Muscle layer of colon (tissue), 2 donors: ENCODE measurements around the gene TTC6.

Experiments used
- H3K27ac ChIP-seq: one replicate; pipeline ENCODE4 v1.7.0; 2013; ENCODE audit warnings: low read depth, mild to moderate bottlenecking, low read length, moderate library complexity
- H3K27me3 ChIP-seq, 2 donors: one replicate each; pipeline ENCODE4 v1.7.0; 2013; ENCODE audit warnings: low read length in 2 of 2, mild to moderate bottlenecking in 2 of 2; ENCODE audit not compliant: insufficient read depth in 2 of 2, control insufficient read depth in 1 of 2
- H3K36me3 ChIP-seq: one replicate; pipeline ENCODE4 v1.7.0; 2013; ENCODE audit warnings: mild to moderate bottlenecking, low read length; ENCODE audit not compliant: insufficient read depth
- H3K4me1 ChIP-seq: one replicate; pipeline ENCODE4 v1.7.0; 2013; ENCODE audit warnings: mild to moderate bottlenecking, low read length; ENCODE audit not compliant: insufficient read depth
- H3K4me3 ChIP-seq, 2 donors: one replicate each; pipeline ENCODE4 v1.7.0; 2013; ENCODE audit warnings: low read length in 2 of 2, low read depth in 1 of 2, mild to moderate bottlenecking in 1 of 2, moderate library complexity in 1 of 2
- H3K9ac ChIP-seq: one replicate; pipeline ENCODE4 v1.7.0; 2013; ENCODE audit warnings: low read length
- H3K9me3 ChIP-seq: one replicate; pipeline ENCODE4 v1.7.0; 2013; ENCODE audit warnings: mild to moderate bottlenecking, low read length
- donor health status: abdominal sarcoma.
- donor health status: Adenocarcinoma of cecum.

TTC6 gene

DNA sequence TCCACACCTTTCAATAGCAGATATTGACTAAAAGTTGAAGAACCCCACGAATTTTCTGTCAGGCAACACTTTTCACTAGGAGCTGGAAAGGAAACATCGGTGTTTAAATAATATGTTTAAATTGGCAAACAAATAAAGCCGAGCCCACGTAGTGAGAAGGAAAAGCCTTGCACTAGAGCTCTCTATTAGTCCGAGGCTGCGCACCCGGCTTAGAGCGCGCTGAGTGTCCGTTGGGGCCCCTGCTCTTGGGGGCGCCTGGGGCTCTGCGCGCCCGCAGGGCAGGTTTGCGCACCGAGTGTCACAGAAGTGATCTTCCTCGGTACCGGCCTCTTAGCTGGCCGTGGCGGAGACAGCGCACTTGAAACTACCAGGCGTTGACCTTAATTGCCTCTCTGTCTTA, 6.4 kb downstream of the TTC6 start:
- H3K9ac ChIP-seq: no peak overlapping the region

DNA sequence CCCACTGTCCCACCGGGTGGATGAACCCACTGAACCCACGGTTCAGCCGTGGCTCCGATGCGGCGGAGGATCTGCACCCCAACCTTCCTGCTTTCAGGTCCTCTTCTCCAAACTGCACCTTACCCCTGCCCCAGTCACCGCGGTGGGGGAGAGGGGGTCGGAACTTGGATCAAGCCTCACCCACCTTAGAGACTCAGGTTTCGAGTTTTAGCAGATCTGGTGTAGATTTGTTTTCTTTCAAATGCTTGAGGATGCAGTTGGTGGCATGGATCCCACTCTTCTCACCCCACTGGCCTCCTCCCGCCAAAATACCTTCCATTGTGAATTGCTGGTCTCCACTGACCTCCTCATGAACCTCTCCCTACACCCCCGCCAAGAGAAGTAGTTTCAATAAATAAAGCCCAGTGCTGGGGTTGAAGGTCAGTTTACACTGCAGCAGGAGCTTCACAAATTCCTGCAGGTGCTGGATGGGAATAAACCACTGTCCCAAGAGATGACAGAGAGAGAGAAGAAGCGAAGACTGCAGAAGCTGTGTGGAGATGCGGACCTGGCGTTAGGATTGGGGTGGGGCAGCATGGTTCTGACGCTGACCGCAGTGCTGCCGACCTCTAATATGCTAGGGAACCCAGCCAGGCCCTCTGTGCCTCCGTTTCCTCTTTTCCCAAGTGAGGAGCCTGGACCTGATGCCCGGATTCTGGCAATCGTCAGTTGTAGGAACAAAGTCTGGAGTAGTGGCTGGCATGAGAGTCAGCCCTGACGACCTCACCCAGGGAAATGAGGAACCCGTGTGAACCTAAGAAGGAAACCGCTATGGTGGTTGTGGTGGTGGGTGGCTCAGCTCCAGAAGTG, 7.4 kb downstream of the TTC6 start:
- H3K9me3 ChIP-seq: no peaks in the 10 kb centered on the region
- no peaks in the 10 kb centered on the region for H3K36me3 ChIP-seq
- H3K4me3 ChIP-seq: no peak overlapping the region
- peaks cover 9% of the 10 kb centered on the region for H3K4me1 ChIP-seq
- H3K27me3 ChIP-seq: peaks cover 66% of the 10 kb centered on the region in 2 donors
- no peak overlapping the region for H3K9ac ChIP-seq
- H3K27ac ChIP-seq: no peak overlapping the region

More for the DNA sequence above, 6.4 kb downstream of the TTC6 start:
- H3K9me3 ChIP-seq: no peaks in the 10 kb centered on the region
- H3K27ac ChIP-seq: no peak overlapping the region
- H3K27me3 ChIP-seq: peaks cover 75 to 76% of the 10 kb centered on the region in 2 donors
- H3K36me3 ChIP-seq: no peaks in the 10 kb centered on the region
- H3K4me3 ChIP-seq: no peak overlapping the region
- peaks cover 9% of the 10 kb centered on the region for H3K4me1 ChIP-seq

DNA sequence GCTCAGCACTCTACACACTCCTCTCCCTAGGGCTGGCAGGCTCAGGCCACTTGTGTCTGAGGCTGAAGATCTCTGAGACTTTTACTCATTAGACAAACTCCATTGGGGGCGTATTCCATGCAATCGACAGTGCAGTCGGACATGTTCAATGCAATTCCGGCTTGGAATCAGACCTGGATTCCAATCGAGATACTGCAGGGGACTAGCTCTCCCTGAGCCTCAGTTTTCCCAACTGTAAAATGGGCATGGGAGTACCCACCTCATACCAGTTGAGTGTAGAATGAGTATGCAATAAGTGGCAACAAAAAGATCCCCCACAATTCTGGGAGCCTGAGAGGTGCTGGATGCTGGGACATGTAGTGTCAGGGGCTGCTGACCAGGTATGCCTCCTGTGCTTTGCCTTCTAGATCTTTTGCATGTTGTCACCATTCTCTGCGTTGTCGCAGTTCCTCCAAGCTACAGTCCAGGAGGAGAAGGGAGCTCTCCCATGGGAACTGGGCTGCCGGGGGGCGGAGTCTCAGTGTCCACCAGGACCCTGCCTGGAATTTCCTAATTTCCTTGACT, 8.3 kb downstream of the TTC6 start:
- no peak overlapping the region for H3K27ac ChIP-seq
- H3K27me3 ChIP-seq: peaks cover 56% of the 10 kb centered on the region in 2 donors
- no peak overlapping the region for H3K4me3 ChIP-seq
- H3K9me3 ChIP-seq: no peaks in the 10 kb centered on the region
- H3K36me3 ChIP-seq: no peaks in the 10 kb centered on the region
- no peak overlapping the region for H3K9ac ChIP-seq
- peaks cover 5% of the 10 kb centered on the region for H3K4me1 ChIP-seq

DNA sequence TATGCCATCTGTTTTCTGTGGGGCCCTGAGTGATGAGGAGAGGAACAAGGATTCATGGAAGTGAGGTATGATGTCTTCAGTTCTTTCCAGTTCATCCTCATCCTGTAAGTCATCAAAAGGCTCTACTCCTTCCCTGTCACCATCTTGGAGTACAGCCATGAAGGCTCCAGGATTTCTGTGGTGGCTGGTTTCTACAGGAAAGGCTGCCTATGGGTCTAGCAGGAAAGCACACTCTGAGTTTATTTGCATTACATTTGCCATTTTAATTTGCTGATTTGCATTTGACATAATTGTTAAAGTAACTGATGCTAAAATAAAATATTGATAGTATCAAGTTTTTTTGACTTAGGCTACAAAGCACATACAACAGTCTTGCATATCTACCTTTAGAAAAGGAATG, 11.2 kb downstream of the TTC6 start:
- H3K4me3 ChIP-seq: no peak overlapping the region
- peaks cover 28 to 35% of the 10 kb centered on the region in 2 donors for H3K27me3 ChIP-seq
- H3K36me3 ChIP-seq: no peaks in the 10 kb centered on the region
- no peaks in the 10 kb centered on the region for H3K4me1 ChIP-seq
- no peaks in the 10 kb centered on the region for H3K9me3 ChIP-seq
- no peak overlapping the region for H3K27ac ChIP-seq
- no peak overlapping the region for H3K9ac ChIP-seq

DNA sequence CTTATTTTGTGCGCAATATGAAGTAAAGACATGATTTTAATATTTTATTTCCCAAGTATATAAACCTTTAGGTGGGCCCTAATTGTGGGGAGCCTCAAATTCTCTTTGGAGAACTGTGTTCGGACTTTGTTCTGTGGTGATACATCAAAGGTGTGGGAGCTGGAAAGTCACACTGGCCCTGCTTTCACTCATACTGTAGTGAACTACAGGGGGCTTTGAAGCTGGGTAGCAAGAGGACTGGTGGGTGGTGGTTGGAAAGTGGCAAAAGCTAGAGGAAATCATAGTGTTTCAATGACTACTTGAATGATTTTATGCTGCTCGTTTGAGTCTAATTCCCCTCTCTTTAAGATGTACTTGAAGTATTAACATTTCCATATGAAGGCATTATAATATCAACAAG, 13.2 kb downstream of the TTC6 start:
- H3K36me3 ChIP-seq: no peaks in the 10 kb centered on the region
- H3K27me3 ChIP-seq: peaks cover 9 to 15% of the 10 kb centered on the region in 2 donors
- H3K27ac ChIP-seq: no peak overlapping the region
- no peaks in the 10 kb centered on the region for H3K4me1 ChIP-seq
- no peak overlapping the region for H3K4me3 ChIP-seq
- no peak overlapping the region for H3K9ac ChIP-seq
- H3K9me3 ChIP-seq: no peaks in the 10 kb centered on the region

DNA sequence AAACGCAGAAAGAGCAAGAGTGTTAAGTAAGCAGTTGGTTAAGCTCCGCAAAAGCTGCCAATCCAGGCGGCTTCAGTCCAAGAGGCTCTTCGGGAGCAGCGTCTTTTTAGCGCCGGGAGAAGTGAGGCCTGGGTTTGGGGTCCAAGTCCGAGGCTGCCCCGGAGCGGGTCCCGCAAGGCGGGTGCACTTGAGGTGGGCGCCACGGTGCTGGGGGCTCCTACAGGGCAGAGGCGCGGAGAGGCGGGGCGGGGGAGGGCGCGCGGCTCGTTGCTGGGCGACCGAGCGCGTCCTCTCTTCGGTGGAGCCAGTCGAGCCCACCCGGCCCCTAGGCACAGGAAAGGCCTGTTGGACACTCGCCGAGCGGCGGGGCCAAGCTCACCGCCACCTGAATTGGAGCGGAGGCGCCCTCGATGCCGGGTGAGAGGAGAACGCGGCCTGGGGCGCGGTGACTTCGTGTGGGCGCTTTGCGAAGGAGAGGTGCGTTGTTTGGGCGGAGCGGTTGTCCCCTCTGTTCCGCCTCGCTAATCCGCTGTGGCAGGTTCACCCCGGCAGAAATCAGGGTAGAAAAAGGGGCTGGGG, 15.6 kb downstream of the TTC6 start:
- H3K27ac ChIP-seq: no peak overlapping the region
- H3K36me3 ChIP-seq: no peaks in the 10 kb centered on the region
- no peaks in the 10 kb centered on the region for H3K4me1 ChIP-seq
- peaks cover 0 to 7% of the 10 kb centered on the region in 2 donors for H3K27me3 ChIP-seq
- no peak overlapping the region for H3K9ac ChIP-seq
- no peak overlapping the region for H3K4me3 ChIP-seq
- H3K9me3 ChIP-seq: peaks cover 14% of the 10 kb centered on the region

DNA sequence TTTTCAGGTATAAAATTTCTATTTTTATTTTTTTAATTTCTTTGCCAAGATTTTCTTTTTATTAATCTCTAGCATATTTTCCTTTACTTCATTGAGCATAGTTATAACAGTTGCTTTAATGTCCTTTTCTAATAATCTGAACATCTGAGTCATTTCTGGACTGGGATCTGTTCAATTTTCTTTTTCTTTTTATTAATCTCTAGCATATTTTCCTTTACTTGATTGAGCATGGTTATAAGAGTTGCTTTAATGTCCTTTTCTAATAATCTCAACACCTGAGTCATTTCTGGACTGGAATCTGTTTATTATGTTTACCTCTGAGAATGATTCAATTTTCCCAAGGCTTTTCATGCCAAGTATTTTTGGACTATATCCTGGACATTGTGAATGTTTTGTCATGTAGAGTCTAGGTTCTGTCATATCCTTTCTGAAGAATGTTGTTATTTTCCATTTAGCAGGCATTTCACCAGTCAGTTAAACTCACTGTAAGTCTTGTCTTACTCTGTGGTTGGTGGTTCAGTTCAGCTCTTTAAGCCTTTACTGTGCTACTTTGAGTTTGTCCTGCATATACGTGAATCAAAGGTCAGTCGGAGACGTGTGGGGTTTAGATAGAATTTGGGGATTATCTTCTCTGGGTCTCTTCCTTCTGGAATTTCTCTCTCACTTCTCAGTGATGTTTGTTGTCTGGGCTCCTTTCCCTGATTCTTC, 20.3 kb downstream of the TTC6 start:
- no peak overlapping the region for H3K4me3 ChIP-seq
- no peaks in the 10 kb centered on the region for H3K36me3 ChIP-seq
- H3K9ac ChIP-seq: no peak overlapping the region
- peaks cover 17% of the 10 kb centered on the region for H3K9me3 ChIP-seq
- no peak overlapping the region for H3K27ac ChIP-seq
- no peaks in the 10 kb centered on the region for H3K4me1 ChIP-seq
- peaks cover 2 to 7% of the 10 kb centered on the region in 2 donors for H3K27me3 ChIP-seq

DNA sequence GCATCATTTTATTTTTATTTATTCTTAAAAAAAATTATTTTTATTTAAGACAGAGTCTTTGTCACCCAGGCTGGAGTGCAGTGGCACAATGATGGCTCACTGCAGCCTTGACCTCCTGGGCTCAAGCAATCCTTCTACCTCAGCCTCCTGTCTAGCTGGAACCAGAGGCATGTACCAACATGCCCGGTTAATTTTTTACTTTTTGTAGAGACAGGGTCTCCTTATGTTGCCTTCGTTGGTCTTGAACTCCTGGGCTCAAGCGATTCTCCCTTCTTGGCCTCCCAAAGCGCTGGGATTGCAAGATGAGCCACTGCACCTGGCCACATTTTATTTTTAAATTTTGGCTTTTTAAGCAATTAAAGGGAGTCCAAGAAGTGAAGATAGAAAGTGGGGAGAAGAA, 21.4 kb downstream of the TTC6 start:
- Histone ChIP-seq H3K4me3 (no peak overlapping the region), H3K36me3 (no peaks in the 10 kb centered on the region), H3K27ac (no peak overlapping the region), H3K27me3 (peaks cover 6 to 13% of the 10 kb centered on the region in 2 donors), H3K4me1 (no peaks in the 10 kb centered on the region), H3K9me3 (peaks cover 17% of the 10 kb centered on the region), H3K9ac (no peak overlapping the region)

DNA sequence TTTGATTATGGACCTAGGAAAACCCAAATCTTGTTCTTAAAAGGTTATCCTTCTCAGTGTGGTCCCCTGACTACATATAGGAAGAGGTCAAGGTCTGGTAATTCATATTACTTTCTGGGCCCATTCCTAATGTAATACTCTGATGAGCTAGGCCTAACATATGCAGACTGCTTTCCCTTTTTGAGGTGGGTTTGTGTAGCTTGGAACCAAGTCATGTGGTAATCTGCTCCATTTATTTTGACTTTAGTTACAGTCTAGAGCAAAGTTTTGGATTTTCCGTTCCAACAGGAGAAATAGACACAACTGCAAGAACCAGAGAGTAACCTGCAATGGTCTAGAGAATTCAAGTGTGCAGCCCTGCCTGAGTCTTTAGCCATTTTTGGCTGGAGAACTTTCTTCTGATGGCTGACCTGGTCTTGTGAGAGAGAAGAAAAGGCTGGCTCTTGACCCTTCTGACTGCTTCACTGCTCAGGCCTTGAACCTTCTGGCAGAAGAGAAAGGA, 22.5 kb downstream of the TTC6 start:
- H3K4me1 ChIP-seq: no peaks in the 10 kb centered on the region
- no peaks in the 10 kb centered on the region for H3K36me3 ChIP-seq
- peaks cover 17% of the 10 kb centered on the region for H3K9me3 ChIP-seq
- peaks cover 15 to 16% of the 10 kb centered on the region in 2 donors for H3K27me3 ChIP-seq
- H3K9ac ChIP-seq: no peak overlapping the region
- no peak overlapping the region for H3K27ac ChIP-seq
- H3K4me3 ChIP-seq: no peak overlapping the region

DNA sequence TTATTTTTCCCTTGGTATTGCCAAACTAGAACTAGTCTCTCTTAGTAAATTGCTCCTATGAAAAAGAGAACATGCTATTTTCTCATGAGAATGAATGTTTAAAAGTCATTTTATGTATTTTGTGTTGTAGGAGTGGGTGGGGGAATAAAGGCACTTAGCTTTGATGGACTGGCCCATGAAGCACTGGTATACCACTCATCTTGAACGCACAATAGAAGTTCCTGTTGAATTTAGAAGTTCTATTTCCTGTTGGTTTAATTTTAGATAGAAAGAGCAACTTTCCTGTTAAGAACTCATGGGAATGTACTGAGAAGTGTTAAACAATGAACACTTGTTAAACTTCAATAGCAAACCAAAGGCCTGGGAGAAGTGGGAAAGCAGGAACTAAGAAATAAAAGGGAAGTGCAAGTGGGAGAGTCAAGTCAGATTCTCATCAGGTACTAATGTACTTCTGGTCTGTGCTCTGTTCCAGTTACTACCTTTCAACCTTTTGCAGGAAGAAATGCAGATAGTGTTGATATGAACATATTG, 23.1 kb downstream of the TTC6 start:
- peaks cover 17% of the 10 kb centered on the region for H3K9me3 ChIP-seq
- H3K9ac ChIP-seq: no peak overlapping the region
- H3K4me1 ChIP-seq: no peaks in the 10 kb centered on the region
- H3K4me3 ChIP-seq: no peak overlapping the region
- H3K36me3 ChIP-seq: no peaks in the 10 kb centered on the region
- H3K27me3 ChIP-seq: peaks cover 15 to 16% of the 10 kb centered on the region in 2 donors
- no peak overlapping the region for H3K27ac ChIP-seq

DNA sequence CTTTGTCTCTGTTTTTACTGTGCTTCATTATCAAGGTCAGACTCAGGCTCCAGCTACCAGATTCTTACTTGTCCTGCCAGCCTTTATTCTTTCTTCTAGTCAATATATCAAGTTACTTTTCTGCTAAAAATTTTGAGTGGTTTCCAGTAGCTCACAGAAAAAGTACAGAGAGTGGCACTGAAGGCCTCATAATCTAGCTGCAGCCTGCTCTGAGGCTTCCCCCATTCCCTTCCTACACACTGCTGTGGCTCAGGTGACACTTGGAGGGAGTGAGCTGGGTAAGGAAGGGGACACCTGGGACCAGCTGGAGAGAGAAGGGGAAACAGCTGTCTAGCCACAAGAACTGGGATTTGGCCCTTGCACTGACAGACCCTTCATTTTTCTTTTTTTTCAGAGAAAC, 25.4 kb downstream of the TTC6 start:
- H3K4me1 ChIP-seq: no peaks in the 10 kb centered on the region
- no peaks in the 10 kb centered on the region for H3K36me3 ChIP-seq
- no peak overlapping the region for H3K9ac ChIP-seq
- peaks cover 15 to 16% of the 10 kb centered on the region in 2 donors for H3K27me3 ChIP-seq
- no peak overlapping the region for H3K4me3 ChIP-seq
- no peak overlapping the region for H3K27ac ChIP-seq
- peaks cover 5% of the 10 kb centered on the region for H3K9me3 ChIP-seq
